Measurements from ENCODE around the gene ADAM12.

DNA sequence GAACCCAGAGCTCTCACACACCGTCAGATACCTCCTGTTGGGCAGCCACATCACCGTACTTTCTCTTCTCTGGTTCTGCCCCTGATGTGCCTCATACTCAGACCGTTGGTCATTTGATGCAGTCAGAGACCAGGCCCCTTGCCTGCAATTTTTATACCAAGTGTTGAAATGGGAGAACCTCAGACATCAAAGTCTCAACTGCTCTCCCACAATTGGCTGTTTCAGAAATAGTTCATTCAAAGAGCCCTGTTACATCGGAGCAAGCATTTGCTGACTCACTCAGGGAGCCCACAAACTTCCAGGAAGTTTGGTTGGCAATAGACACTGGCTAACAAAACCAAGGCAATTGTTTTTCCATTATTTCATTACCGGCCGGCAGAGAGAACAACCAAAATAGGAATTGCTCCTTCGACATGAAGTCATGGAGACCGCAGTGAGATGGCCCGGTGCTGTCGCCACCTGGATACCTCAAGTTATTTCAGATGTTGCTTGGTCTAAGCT lies 33.5 kb upstream of the ADAM12 start:
- TF ChIP-seq, protein P1, sequence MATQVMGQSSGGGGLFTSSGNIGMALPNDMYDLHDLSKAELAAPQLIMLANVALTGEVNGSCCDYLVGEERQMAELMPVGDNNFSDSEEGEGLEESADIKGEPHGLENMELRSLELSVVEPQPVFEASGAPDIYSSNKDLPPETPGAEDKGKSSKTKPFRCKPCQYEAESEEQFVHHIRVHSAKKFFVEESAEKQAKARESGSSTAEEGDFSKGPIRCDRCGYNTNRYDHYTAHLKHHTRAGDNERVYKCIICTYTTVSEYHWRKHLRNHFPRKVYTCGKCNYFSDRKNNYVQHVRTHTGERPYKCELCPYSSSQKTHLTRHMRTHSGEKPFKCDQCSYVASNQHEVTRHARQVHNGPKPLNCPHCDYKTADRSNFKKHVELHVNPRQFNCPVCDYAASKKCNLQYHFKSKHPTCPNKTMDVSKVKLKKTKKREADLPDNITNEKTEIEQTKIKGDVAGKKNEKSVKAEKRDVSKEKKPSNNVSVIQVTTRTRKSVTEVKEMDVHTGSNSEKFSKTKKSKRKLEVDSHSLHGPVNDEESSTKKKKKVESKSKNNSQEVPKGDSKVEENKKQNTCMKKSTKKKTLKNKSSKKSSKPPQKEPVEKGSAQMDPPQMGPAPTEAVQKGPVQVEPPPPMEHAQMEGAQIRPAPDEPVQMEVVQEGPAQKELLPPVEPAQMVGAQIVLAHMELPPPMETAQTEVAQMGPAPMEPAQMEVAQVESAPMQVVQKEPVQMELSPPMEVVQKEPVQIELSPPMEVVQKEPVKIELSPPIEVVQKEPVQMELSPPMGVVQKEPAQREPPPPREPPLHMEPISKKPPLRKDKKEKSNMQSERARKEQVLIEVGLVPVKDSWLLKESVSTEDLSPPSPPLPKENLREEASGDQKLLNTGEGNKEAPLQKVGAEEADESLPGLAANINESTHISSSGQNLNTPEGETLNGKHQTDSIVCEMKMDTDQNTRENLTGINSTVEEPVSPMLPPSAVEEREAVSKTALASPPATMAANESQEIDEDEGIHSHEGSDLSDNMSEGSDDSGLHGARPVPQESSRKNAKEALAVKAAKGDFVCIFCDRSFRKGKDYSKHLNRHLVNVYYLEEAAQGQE (IDR thresholded peaks at IDR 0.05; ENCODE audit: low read depth), result no peak
- TF ChIP-seq CTCF (IDR thresholded peaks at IDR 0.05 in 2 of 3, conservative IDR thresholded peaks at IDR 0.05 in 1 of 3; ENCODE audit: borderline replicate concordance in 1 of 3, insufficient read depth in 1 of 3, low read depth in 2 of 3, low read length in 2 of 3) (no peak), POLR2AphosphoS5 (IDR thresholded peaks at IDR 0.05; ENCODE audit: low read depth, low read length) (no peak), EZH2phosphoT487 (IDR thresholded peaks at IDR 0.05; ENCODE audit: borderline replicate concordance) (no peak), JUND (IDR thresholded peaks at IDR 0.05) (no peak), SP1 (IDR thresholded peaks at IDR 0.05; ENCODE audit: low read depth) (no peak), POLR2A (IDR thresholded peaks at IDR 0.05; ENCODE audit: borderline replicate concordance, extremely low read depth, insufficient read depth, insufficient read length) (no peak), SIN3A (IDR thresholded peaks at IDR 0.05; ENCODE audit: low read depth) (no peak), CEBPB (IDR thresholded peaks at IDR 0.05; ENCODE audit: low read depth) (no peak)
